NCI-H446 treated with DMSO at 0.1 percent for 48 hours (cell line): ENCODE measurements around the gene MMEL1.
"Not testable (repeated sequence)": the region's sequence is repeated elsewhere in the genome, so short reads cannot be mapped to it uniquely, and the experiment has no call there.

ENCODE experiments used
- DNase-seq: peaks from one replicate; lab custom pipeline; 2025; lab: John Stamatoyannopoulos, UW

MMEL1 gene

GRCh38 chr1:2557482-2558400 is 75.1 kb downstream of the MMEL1 start:
- DNase-seq: no peak

GRCh38 chr1:2556678-2557481 is 75.9 kb downstream of the MMEL1 start:
- no peak for DNase-seq

- DNase-seq: no peak
Measured at GRCh38 chr1:2556277-2556677, 76.5 kb downstream of the MMEL1 start, which contains the start of gene TNFRSF14. Gene TNFRSF14 (plus strand): TSS chr1:2556371. CDS start chr1:2556665, 294 bp downstream.

GRCh38 chr1:2555634-2556276 is 77.1 kb downstream of the MMEL1 start:
- DNase-seq: no peak

GRCh38 chr1:2554621-2555387 is 78.0 kb downstream of the MMEL1 start:
- DNase-seq: no peak

- DNase-seq: no peak
Measured at GRCh38 chr1:2553871-2554620, 78.8 kb downstream of the MMEL1 start.

- not testable (repeated sequence) for DNase-seq
Measured at GRCh38 chr1:2553076-2553475, 79.7 kb downstream of the MMEL1 start.

- no peak for DNase-seq
Measured at GRCh38 chr1:2552189-2552588, 80.6 kb downstream of the MMEL1 start.

GRCh38 chr1:2551544-2551943 is 81.3 kb downstream of the MMEL1 start:
- DNase-seq: not testable (repeated sequence)

- not testable (repeated sequence) for DNase-seq
Measured at GRCh38 chr1:2550309-2550861, 82.4 kb downstream of the MMEL1 start.

- not testable (repeated sequence) for DNase-seq
Measured at GRCh38 chr1:2549367-2550029, 83.3 kb downstream of the MMEL1 start.

- peak; percentile 13 for DNase-seq
Measured at GRCh38 chr1:2548068-2548589, 84.7 kb downstream of the MMEL1 start.

GRCh38 chr1:2547210-2548067 is 85.4 kb downstream of the MMEL1 start:
- DNase-seq: no peak

GRCh38 chr1:2546515-2547209 is 86.2 kb downstream of the MMEL1 start:
- DNase-seq: no peak

- DNase-seq: no peak
Measured at GRCh38 chr1:2545754-2546514, 86.9 kb downstream of the MMEL1 start.

- DNase-seq: no peak
Measured at GRCh38 chr1:2544875-2545640, 87.8 kb downstream of the MMEL1 start.
